Activated naive CD4-positive, alpha-beta T cell treated with anti-CD3 and anti-CD28 coated beads, Interleukin-2, amount 50 U/mL, for 24 hours (primary cell): ENCODE measurements around the gene AGBL1.

ENCODE experiments used
- H3K27ac Mint-ChIP-seq: one replicate; pipeline ENCODE4 v1.8.0; 2021; ENCODE audit warnings: mild to moderate bottlenecking, mixed read lengths
- H3K27me3 Mint-ChIP-seq: one replicate; pipeline ENCODE4 v1.8.0; 2021; ENCODE audit warnings: mixed read lengths
- H3K36me3 Mint-ChIP-seq: one replicate; pipeline ENCODE4 v1.8.0; 2021; ENCODE audit warnings: mixed read lengths
- H3K4me1 Mint-ChIP-seq: one replicate; pipeline ENCODE4 v1.8.0; 2021; ENCODE audit warnings: mixed read lengths
- H3K4me3 Mint-ChIP-seq: one replicate; pipeline ENCODE4 v1.8.0; 2021; ENCODE audit warnings: mild to moderate bottlenecking, mixed read lengths
- H3K9me3 Mint-ChIP-seq: one replicate; pipeline ENCODE4 v1.8.0; 2021; ENCODE audit warnings: mixed read lengths

Gene AGBL1

DNA sequence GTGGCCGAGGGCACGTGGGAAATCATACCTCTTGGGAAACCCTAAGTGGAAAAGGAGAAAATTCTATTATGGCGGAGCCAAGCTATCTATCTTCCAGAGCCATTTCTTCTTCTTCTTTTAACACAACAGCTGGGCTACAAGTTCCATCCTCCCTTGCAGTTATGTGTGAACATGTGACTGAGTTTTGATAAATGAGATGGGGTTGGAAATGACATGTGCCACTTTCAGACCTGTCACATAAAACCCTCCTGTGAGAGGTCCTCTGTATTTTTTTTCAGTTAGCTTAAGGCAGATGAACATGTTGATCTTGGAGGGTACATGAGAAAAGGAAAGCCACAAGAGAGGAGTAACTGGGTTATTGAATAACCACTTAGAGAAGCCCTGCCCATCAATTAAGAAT, 47.9 kb downstream of the AGBL1 start:
- no peaks in the 10 kb centered on the region for H3K36me3 Mint-ChIP-seq
- peaks cover 7% of the 10 kb centered on the region for H3K27me3 Mint-ChIP-seq
- H3K4me1 Mint-ChIP-seq = no peaks in the 10 kb centered on the region
- H3K9me3 Mint-ChIP-seq = peaks cover 5% of the 10 kb centered on the region
- no peak overlapping the region for H3K4me3 Mint-ChIP-seq
- H3K27ac Mint-ChIP-seq = no peak overlapping the region

DNA sequence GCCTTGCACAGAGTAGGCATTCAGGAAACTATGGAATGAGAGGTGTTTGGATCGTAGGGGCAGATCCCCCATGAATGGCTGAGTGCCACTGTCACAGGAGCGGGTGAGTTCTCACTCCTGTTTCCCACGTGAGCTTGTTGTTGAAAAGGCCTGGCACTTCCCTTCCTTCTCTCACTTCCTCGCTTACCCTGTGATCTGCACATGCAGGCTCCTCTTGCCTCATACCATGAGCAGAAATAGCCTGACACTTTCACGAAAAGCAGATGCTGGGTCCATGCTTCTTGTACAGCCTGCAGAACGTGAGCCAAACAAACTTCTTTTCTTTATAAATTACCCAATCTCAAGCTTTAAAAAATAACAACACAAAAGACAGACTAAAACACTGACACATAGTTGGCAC, 55.4 kb downstream of the AGBL1 start:
- Mint-ChIP-seq H3K36me3 (no peaks in the 10 kb centered on the region), H3K9me3 (no peaks in the 10 kb centered on the region), H3K4me3 (no peak overlapping the region), H3K27me3 (peaks cover 1% of the 10 kb centered on the region), H3K27ac (no peak overlapping the region), H3K4me1 (no peaks in the 10 kb centered on the region)

DNA sequence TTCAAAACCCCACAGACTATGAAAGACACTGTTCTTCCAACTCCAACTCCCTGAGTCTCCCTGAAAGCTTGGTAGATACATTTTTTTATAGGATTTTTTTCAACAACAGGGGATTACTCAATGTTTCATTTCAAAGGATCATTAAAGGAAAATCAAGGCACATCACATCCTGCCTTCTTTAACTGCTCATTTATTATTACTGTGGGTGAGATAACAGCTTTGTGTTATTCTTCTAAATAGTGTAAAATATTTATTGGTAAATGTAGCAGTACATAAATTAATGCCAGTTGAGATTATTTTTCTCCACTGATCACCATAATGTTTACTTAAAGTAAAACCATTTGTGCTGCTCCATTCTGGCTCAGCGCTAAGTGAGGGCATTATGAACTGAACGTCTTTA, 57.2 kb downstream of the AGBL1 start:
- Mint-ChIP-seq H3K36me3 (no peaks in the 10 kb centered on the region), H3K27ac (no peak overlapping the region), H3K9me3 (no peaks in the 10 kb centered on the region), H3K4me3 (no peak overlapping the region), H3K27me3 (peaks cover 5% of the 10 kb centered on the region), H3K4me1 (no peaks in the 10 kb centered on the region)

DNA sequence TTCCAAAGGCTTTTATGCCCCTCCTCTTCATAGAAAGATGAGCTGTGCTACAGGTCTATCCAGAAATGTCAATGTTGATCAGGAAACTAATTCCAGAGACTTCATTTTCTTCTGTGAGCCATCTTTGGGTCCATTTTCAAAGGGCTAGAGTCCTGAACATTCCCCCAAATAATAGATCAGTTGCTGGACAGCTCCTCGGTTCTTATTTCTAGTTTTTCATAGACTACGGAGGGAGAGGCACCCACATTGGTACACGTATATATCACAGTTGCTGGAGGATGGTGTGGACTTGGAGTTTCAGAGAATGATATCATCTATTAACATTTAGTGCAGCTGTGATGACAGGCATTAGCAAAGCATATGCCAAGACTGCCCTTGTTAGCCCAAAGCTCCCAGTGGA, 59.1 kb downstream of the AGBL1 start:
- no peak overlapping the region for H3K27ac Mint-ChIP-seq
- peaks cover 5% of the 10 kb centered on the region for H3K27me3 Mint-ChIP-seq
- no peaks in the 10 kb centered on the region for H3K36me3 Mint-ChIP-seq
- H3K4me1 Mint-ChIP-seq = no peaks in the 10 kb centered on the region
- no peak overlapping the region for H3K4me3 Mint-ChIP-seq
- H3K9me3 Mint-ChIP-seq = no peaks in the 10 kb centered on the region

DNA sequence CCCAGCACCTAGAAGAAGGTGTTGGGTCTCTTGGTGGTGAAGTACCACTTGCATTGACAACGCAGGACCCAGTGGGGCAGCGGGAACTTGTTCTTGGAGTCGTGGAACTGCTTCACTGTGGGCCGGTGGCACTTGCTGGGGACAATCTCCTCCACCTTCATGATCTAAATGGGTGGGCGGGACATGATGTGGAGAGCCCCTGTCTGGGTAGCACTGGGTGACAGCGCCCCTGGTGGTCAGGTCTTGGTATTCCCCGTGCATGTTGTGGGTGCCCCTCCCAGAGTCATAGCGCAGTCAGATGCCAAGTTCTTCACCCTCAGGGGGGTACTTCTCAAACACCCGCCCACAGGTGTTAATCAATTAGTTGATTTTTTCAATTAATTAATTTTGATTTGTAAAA, 60.2 kb downstream of the AGBL1 start:
- no peaks in the 10 kb centered on the region for H3K36me3 Mint-ChIP-seq
- H3K9me3 Mint-ChIP-seq = no peaks in the 10 kb centered on the region

DNA sequence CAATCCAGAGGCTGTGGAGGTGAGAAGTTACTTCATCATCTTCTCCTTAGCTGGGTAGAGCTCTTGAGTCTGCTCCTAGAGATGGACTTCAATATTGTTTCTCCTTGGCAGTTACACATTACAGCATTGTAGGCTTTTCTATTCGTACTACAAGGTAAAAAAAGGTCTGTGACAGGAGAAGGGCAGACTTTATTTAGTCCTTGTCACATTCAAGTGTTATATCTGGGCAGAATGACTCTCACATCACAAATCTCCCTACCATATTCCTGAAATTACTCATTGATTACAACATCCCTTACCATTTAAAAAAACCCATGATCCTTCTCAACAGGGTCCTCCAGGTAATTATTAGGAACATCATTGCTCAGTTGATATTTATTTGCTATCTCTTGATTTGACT, 75.0 kb downstream of the AGBL1 start:
- Mint-ChIP-seq H3K36me3 (no peaks in the 10 kb centered on the region), H3K4me1 (no peaks in the 10 kb centered on the region), H3K4me3 (no peak overlapping the region), H3K27me3 (peaks cover 2% of the 10 kb centered on the region), H3K9me3 (no peaks in the 10 kb centered on the region), H3K27ac (no peak overlapping the region)

More for the DNA sequence above, 60.2 kb downstream of the AGBL1 start:
- peaks cover 8% of the 10 kb centered on the region for H3K27me3 Mint-ChIP-seq
- no peak overlapping the region for H3K4me3 Mint-ChIP-seq
- no peak overlapping the region for H3K27ac Mint-ChIP-seq
- H3K4me1 Mint-ChIP-seq = no peaks in the 10 kb centered on the region

DNA sequence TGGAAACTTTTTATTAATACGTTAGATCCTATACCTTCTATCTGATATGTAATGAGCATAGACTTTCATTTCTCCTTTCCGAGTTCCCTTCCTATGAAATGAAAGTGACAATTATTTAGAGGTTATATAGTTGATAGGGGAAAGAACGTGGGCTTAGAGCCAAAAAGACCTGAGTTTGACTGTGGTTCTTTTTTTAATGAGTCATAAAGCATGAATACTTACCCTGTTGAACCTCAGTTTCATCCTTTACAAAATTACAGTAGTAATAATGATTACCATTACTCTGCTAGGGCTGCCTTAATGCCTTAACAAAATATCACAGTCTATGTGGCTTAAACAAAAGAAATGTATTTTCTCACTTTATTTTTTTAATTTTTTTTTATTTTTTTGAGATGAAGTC, 75.9 kb downstream of the AGBL1 start:
- H3K9me3 Mint-ChIP-seq = no peaks in the 10 kb centered on the region
- no peak overlapping the region for H3K27ac Mint-ChIP-seq
- no peaks in the 10 kb centered on the region for H3K4me1 Mint-ChIP-seq

DNA sequence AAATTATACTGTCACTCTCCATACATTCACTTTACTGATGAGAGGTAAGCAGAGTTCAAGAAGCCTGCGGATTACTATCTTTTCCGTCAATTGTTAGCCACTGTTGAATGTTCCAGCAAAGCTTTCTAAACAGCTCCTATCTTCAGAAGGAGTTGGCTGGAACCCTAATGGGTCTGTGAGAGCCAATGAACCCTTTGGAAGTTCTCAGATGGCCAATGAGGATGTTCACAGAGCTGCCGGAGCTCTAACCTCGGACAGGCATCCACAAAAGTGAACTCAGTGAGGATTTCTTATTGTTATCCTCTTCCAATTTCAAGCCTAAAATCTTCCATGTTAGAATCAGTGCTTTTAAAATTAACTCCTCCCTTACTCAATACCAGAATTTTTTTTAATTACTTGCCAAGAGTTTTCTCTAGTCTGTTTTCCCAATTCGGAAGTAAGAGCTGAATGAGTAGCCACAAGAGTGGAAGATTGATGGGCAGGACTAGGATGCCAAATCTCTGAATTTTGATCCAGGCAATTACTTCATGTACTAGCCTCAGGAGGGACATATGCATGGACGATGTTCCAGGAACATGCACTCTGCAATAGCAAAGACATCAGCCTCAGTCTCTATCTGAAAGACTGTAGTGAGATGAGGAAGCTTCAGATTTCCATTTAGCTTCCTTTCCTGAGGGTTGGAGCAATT, 78.1 kb downstream of the AGBL1 start:
- peaks cover 3% of the 10 kb centered on the region for H3K27me3 Mint-ChIP-seq
- H3K36me3 Mint-ChIP-seq = no peaks in the 10 kb centered on the region
- H3K4me1 Mint-ChIP-seq = no peaks in the 10 kb centered on the region
- H3K4me3 Mint-ChIP-seq = no peak overlapping the region
- H3K9me3 Mint-ChIP-seq = no peaks in the 10 kb centered on the region
- H3K27ac Mint-ChIP-seq = no peak overlapping the region

More for the DNA sequence above, 75.9 kb downstream of the AGBL1 start:
- Mint-ChIP-seq H3K36me3 (no peaks in the 10 kb centered on the region), H3K27me3 (peaks cover 2% of the 10 kb centered on the region), H3K4me3 (no peak overlapping the region)

DNA sequence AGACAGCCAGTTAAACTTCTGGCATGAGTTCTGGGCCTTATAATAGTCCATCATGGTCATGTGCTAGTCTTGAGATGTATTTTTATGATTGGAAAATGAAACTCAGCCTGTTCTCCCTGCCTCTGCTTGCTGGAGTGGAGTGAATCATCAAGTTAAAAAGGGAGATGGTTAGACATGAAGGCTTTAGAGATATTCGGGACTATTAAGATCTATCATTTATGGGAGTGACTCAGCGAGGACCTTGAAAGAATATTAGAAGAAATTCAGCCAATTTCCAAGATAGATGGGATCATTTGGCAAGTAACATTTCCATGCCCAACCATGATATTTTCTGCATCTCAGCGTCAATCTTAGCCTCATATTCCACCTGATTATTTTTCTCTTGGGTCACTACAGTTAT, 79.8 kb downstream of the AGBL1 start:
- Mint-ChIP-seq H3K36me3 (no peaks in the 10 kb centered on the region), H3K4me1 (no peaks in the 10 kb centered on the region), H3K9me3 (no peaks in the 10 kb centered on the region), H3K27ac (no peak overlapping the region), H3K4me3 (no peak overlapping the region), H3K27me3 (peaks cover 3% of the 10 kb centered on the region)

DNA sequence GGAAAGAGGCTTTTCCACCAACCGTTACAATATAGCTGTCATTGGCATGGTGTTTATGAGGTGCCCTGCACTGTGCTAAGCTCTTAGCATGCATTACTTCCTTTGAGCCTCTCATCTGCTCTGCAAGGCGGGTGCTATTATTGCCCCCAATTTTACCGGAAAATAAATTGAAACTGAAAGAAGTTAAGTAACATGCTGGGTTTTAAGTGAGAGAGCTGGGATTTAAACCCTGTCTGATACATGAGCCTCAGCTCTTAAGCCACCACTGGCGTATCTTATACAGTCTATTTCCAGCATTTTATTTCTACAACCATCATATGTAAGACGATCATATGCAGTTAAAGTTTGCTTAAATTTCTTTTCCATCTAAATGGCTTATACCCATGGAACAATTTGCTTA, 81.6 kb downstream of the AGBL1 start:
- Mint-ChIP-seq H3K9me3 (no peaks in the 10 kb centered on the region), H3K4me1 (no peaks in the 10 kb centered on the region), H3K4me3 (no peak overlapping the region), H3K27ac (no peak overlapping the region), H3K36me3 (no peaks in the 10 kb centered on the region), H3K27me3 (peaks cover 3% of the 10 kb centered on the region)

DNA sequence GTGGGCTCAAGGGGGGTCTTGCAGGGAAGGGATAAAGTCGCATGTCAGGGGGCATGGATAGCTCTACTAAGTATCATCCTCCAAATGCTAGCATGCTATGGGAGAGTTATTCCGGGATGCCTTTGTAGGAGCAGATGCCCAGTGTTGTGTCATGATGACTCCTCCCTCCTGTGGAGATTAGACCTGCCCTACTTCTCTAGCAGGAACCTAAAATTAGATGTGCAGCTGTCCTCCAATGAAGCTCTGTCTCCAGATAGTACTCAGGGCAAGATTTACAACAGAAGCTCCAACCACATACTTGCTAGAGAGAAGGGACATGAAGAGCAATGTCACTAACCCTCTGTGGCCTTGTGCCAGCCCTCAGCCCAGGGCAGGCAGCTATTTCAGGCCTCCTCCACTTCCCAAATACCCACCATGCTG, 82.5 kb downstream of the AGBL1 start:
- H3K4me3 Mint-ChIP-seq = no peak overlapping the region
- no peaks in the 10 kb centered on the region for H3K4me1 Mint-ChIP-seq
- H3K9me3 Mint-ChIP-seq = no peaks in the 10 kb centered on the region
- no peak overlapping the region for H3K27ac Mint-ChIP-seq
- peaks cover 3% of the 10 kb centered on the region for H3K27me3 Mint-ChIP-seq
- H3K36me3 Mint-ChIP-seq = no peaks in the 10 kb centered on the region

DNA sequence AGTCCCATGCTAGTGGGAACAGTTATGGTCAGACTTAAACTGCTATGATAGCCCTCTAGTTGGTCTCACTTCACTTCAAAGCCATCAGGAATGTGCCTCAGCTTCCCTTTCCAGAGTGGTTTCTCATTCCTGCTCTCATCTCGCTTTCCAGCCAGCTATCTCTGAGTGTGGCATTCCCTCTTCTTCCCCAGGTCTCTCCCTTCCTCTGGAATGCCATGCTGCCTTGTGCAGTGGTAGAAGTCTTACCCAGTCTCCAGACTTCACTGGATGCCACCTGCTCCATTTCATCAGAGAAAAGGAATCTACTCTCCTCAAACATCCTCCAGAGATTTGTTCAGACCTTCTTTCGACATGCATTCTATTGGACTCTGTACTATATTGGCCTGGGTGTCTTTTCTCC, 83.0 kb downstream of the AGBL1 start:
- Mint-ChIP-seq H3K9me3 (no peaks in the 10 kb centered on the region), H3K27me3 (peaks cover 5% of the 10 kb centered on the region), H3K36me3 (no peaks in the 10 kb centered on the region), H3K27ac (no peak overlapping the region), H3K4me3 (no peak overlapping the region), H3K4me1 (no peaks in the 10 kb centered on the region)

DNA sequence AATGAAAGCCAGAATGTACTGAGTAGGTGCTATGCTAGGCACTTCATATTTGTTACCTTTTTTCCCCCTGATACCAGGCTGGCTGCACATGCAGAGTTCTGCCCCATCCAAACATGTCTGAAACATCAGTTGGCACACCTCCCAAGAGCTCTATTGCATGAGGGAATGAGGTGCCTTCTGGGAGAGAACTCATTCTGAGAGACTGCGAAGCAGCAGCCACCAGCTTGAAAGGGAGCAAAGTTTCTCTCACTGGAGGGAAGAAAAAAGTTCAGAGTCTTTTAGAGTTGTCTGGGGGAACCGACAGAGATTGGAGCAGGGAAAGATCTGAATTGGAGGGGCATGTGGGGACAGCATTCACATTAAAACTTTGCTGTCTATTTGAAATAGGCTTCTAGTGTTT, 84.1 kb downstream of the AGBL1 start:
- H3K27ac Mint-ChIP-seq = no peak overlapping the region
- peaks cover 9% of the 10 kb centered on the region for H3K27me3 Mint-ChIP-seq
- H3K4me3 Mint-ChIP-seq = no peak overlapping the region
- no peaks in the 10 kb centered on the region for H3K4me1 Mint-ChIP-seq
- H3K36me3 Mint-ChIP-seq = no peaks in the 10 kb centered on the region
- no peaks in the 10 kb centered on the region for H3K9me3 Mint-ChIP-seq

DNA sequence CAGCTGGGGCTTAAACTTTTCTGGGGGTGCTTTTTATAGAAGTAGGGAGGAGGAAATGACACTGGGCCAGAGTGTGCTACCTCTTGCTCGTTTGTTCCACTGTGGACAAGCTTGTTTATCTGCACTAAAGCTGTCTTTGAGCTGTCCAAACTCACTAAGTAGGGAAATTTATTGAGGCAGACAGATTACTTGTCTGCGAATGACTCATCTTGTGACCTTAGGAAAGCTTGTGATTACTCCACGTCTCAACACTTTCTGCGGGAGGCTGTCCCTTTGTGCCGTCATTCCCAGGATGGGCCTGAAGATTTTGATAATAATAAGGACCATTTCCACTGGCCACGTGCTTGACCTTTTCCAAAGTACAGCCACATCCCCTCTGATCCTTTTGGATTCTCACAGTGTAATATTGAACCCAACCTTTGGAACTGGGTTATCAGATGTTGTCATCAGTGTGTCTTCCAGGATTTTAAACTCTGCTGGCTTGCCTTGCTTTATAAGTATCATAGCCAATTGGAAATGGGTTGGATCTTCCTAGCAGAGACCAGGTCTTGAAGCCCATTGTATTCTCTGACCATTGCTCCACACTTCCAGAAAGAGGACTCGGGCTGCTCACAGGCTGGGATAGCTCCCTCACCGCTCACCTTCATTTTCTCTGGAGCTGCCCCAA, 84.7 kb downstream of the AGBL1 start:
- no peaks in the 10 kb centered on the region for H3K36me3 Mint-ChIP-seq
- H3K27me3 Mint-ChIP-seq = peaks cover 9% of the 10 kb centered on the region
- no peak overlapping the region for H3K4me3 Mint-ChIP-seq
- no peaks in the 10 kb centered on the region for H3K4me1 Mint-ChIP-seq
- no peak overlapping the region for H3K27ac Mint-ChIP-seq
- H3K9me3 Mint-ChIP-seq = no peaks in the 10 kb centered on the region

DNA sequence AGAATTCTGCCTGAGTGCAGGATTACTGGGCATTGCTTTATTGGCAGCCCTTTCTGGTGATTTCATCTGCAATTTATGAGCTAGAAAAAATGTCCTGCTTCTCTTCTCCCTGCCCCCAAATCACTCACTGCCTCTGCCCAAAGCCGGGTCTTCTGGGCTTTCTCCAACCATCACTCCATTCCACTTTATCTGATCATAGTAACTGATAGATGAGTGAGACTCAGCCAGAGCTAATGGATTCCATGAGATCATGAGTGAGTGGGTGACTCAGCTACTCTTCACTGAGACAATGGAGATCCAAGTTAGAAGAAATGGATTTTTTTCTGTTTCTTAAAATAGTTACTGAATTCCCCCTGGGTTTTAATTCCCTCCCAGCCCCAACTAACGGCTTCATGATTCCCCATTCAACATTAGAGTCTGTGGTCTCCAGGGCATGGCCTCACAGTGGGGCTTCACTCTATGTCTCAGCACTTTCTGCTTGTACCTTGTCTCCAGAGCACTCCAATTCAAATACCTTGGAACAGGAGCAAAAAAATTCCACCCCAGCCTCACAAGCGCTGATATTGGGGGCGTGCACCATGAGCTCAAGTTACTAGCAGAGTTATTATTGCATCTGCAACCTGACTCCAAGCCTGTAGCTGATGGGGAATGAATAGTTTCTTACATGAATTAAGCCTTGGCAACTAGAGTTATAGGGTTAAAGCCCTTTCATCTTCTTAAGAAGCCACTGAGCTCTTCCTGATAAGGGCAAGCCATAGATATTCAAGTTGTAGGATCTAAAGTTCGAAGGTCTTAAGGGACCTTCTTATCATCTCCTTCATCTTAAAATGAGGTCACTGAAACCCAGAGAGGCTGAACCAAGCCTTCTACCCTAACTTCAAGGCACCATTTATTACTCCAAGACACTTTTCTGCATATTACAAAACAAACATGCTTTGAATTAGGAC, 85.9 kb downstream of the AGBL1 start:
- Mint-ChIP-seq H3K9me3 (no peaks in the 10 kb centered on the region), H3K36me3 (no peaks in the 10 kb centered on the region), H3K4me1 (no peaks in the 10 kb centered on the region), H3K27me3 (peaks cover 9% of the 10 kb centered on the region), H3K4me3 (no peak overlapping the region), H3K27ac (peak overlapping the region; percentile 13)

DNA sequence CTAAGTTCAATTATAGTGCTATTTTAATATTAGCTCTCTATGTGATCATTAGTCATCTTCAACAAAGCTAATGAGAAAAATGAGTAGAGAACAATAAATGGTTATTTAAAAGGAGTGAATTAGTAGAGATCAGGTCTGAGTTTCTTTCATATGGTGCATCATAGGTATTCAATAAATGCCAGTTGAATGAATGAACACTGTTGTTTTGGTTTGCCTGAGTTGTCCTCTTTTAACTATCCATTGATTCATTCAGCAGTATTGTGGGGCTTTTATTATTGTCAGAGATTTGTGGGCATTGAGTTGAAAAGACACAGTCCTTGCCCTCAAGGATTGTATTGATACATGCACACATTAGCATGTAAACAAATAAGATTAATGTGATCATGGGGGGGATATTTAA, 88.2 kb downstream of the AGBL1 start:
- no peak overlapping the region for H3K27ac Mint-ChIP-seq
- peaks cover 7% of the 10 kb centered on the region for H3K27me3 Mint-ChIP-seq
- no peaks in the 10 kb centered on the region for H3K36me3 Mint-ChIP-seq
- no peak overlapping the region for H3K4me3 Mint-ChIP-seq
- H3K9me3 Mint-ChIP-seq = no peaks in the 10 kb centered on the region
- no peaks in the 10 kb centered on the region for H3K4me1 Mint-ChIP-seq
